ENCODE measurements around the gene PRPF6. TPM values are rescaled to one million over a fixed set of nuclear protein-coding genes. Genes with fewer than 3 reads are reported as not detected.

PRPF6 gene
- total RNA-seq, 1 donor from 2014 or later, result 52.6 TPM

DNA sequence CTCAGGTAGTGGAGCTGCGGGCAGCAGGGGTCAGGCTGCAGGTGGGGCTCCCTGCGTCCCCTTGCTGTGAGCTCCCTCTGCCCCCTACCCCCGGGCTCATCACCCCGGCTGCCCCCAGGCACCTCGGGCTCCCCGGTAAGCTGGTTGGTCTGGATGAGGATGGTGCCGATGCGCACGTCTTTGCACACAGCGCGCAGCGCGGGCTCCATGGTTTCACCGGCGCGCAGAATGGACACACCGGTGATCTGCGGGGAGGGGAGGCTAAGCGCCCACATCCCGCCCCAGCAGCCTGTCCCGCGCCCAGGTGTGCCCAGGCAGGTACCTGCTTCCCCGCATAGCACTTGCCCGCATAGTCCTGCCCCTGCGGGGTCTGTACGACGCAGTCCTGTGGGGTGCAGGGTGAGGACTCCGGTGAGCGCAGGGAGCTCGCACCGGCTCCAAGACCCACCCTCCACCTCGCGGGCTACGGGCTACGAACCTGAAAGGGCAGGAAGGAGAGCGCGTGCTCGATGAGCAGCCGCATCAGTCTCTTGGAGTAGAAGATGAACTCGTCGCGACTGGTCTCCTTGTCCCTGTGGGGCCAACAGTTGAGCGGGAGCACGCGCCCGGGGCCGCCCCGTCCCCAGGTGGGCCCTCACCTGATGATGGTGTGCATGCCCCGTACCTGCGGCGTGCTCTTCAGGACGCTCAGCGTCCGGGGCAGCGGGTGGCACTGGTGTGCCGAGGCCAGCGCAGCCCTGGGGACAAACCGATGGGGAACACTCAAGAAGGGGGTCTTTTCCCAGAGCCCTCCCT, 40.3 kb upstream of the PRPF6 start:
- no peak overlapping the region for H3K4me2 ChIP-seq (ENCODE audit: low read length)
- H3K9ac ChIP-seq (ENCODE audit: low read length), result no peak overlapping the region
- no peak overlapping the region for H3K27ac ChIP-seq (ENCODE audit: low read depth, low read length)
- no peaks in the 10 kb centered on the region for H3K27me3 Mint-ChIP-seq (ENCODE audit: low read depth, unreplicated experiment)
- TF ChIP-seq, protein P1, sequence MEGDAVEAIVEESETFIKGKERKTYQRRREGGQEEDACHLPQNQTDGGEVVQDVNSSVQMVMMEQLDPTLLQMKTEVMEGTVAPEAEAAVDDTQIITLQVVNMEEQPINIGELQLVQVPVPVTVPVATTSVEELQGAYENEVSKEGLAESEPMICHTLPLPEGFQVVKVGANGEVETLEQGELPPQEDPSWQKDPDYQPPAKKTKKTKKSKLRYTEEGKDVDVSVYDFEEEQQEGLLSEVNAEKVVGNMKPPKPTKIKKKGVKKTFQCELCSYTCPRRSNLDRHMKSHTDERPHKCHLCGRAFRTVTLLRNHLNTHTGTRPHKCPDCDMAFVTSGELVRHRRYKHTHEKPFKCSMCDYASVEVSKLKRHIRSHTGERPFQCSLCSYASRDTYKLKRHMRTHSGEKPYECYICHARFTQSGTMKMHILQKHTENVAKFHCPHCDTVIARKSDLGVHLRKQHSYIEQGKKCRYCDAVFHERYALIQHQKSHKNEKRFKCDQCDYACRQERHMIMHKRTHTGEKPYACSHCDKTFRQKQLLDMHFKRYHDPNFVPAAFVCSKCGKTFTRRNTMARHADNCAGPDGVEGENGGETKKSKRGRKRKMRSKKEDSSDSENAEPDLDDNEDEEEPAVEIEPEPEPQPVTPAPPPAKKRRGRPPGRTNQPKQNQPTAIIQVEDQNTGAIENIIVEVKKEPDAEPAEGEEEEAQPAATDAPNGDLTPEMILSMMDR (IDR thresholded peaks at IDR 0.05; ENCODE audit: insufficient read depth, low read depth, low read length), result no peak
- no peak for TF ChIP-seq EZH2 (IDR thresholded peaks at IDR 0.05; ENCODE audit: insufficient read depth, low read length)
- DNase-seq (ENCODE audit: low read depth), result no peak
- no peaks in the 10 kb centered on the region for H3K27me3 ChIP-seq (ENCODE audit: insufficient read depth, low read length)
- peaks cover 73% of the 10 kb centered on the region for H4K20me1 ChIP-seq (ENCODE audit: insufficient read depth, low read length)
- H3K9me3 ChIP-seq (ENCODE audit: insufficient read depth, low read depth, low read length), result no peaks in the 10 kb centered on the region
- peaks cover 8% of the 10 kb centered on the region for H3K36me3 Mint-ChIP-seq (ENCODE audit: low read depth, unreplicated experiment)
- peaks cover 19% of the 10 kb centered on the region for H3K79me2 ChIP-seq (ENCODE audit: insufficient read depth, low read length)
- no peak overlapping the region for H3K4me3 ChIP-seq (ENCODE audit: insufficient read depth, low read depth, low read length)
- H2AFZ ChIP-seq (ENCODE audit: low read depth, low read length), result no peak overlapping the region
- peak overlapping the region; percentile 54 for H3K4me3 Mint-ChIP-seq (ENCODE audit: unreplicated experiment)
- peaks cover 3% of the 10 kb centered on the region for H3K4me1 Mint-ChIP-seq (ENCODE audit: low read depth, unreplicated experiment)
- H3K27ac Mint-ChIP-seq (ENCODE audit: unreplicated experiment), result no peak overlapping the region
- peaks cover 3% of the 10 kb centered on the region for H3K36me3 ChIP-seq (ENCODE audit: insufficient read depth, low read length)
- no peaks in the 10 kb centered on the region for H3K9me3 Mint-ChIP-seq (ENCODE audit: unreplicated experiment)
- no peak for FAIRE-seq
- H3K4me1 ChIP-seq (ENCODE audit: insufficient read depth, low read length), result no peaks in the 10 kb centered on the region

DNA sequence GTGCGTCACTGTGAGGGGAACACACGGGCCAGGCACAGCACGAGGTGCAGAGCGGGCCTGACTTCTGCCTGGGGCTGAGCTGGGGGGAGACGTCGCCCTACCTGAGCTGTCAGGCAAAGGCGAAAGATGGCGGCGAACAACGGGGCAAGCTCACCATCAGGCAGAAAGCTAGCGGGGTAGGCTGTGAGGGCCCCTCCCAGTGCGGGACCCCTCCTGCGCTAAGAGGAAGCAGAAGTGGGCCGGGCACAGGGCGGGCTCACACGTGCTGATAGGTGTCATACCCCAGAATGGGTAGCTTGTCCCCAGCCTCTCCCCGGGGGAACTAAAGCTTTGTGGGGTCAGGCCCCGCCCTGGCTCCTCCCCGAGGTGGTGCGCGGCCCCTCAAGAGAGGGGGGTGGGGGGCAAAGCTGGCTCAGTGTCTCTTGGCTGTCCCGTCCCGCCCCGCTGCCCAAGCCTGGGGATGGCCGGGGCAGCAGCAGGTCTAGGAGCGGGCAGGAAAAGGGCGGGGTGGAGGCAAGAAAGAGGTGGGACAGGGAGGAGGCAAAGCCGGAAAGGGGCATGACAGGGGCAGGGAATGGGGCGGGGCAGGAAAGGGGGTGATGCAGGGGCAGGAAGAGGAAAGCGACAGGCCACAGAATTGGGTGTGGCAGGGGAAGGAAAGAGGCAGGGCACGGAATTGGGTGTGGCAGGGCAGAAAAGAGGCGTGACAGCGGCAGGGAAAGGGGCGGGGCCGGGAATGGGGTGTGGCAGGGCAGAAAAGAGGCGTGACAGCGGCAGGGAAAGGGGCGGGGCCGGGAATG, 39.5 kb upstream of the PRPF6 start:
- FAIRE-seq, result no peak
- Histone ChIP-seq H3K9ac (ENCODE audit: low read length) (no peak overlapping the region), H3K4me1 (ENCODE audit: insufficient read depth, low read length) (no peaks in the 10 kb centered on the region), H3K9me3 (ENCODE audit: insufficient read depth, low read depth, low read length) (no peaks in the 10 kb centered on the region), H3K27me3 (ENCODE audit: insufficient read depth, low read length) (no peaks in the 10 kb centered on the region), H3K79me2 (ENCODE audit: insufficient read depth, low read length) (peaks cover 20% of the 10 kb centered on the region), H3K4me2 (ENCODE audit: low read length) (no peak overlapping the region), H3K36me3 (ENCODE audit: insufficient read depth, low read length) (peaks cover 3% of the 10 kb centered on the region), H3K27ac (ENCODE audit: low read depth, low read length) (no peak overlapping the region), H2AFZ (ENCODE audit: low read depth, low read length) (no peak overlapping the region), H4K20me1 (ENCODE audit: insufficient read depth, low read length) (peaks cover 73% of the 10 kb centered on the region), H3K4me3 (ENCODE audit: insufficient read depth, low read depth, low read length) (no peak overlapping the region)
- peaks cover 3% of the 10 kb centered on the region for H3K4me1 Mint-ChIP-seq (ENCODE audit: low read depth, unreplicated experiment)
- no peaks in the 10 kb centered on the region for H3K9me3 Mint-ChIP-seq (ENCODE audit: unreplicated experiment)
- DNase-seq (ENCODE audit: low read depth), result no peak
- H3K27ac Mint-ChIP-seq (ENCODE audit: unreplicated experiment), result no peak overlapping the region
- peak overlapping the region; percentile 54 for H3K4me3 Mint-ChIP-seq (ENCODE audit: unreplicated experiment)
- TF ChIP-seq EZH2 (IDR thresholded peaks at IDR 0.05; ENCODE audit: insufficient read depth, low read length), result no peak
- TF ChIP-seq, protein P1 (IDR thresholded peaks at IDR 0.05; ENCODE audit: insufficient read depth, low read depth, low read length), result no peak
- no peaks in the 10 kb centered on the region for H3K27me3 Mint-ChIP-seq (ENCODE audit: low read depth, unreplicated experiment)
- H3K36me3 Mint-ChIP-seq (ENCODE audit: low read depth, unreplicated experiment), result peaks cover 4% of the 10 kb centered on the region
